Colonic mucosa (tissue), 4 donors: ENCODE data around the gene SDK2. TPM values are rescaled to one million over a fixed set of nuclear protein-coding genes. Genes with fewer than 3 reads are reported as not detected.

Experiments
- DNase-seq: peaks from one replicate; pipeline ENCODE4 v3.0.0-alpha.2; 2020
- H3K27ac ChIP-seq: fragments of 200-600 bp; one replicate; pipeline ENCODE4 v1.8.0; 2021
- H3K27me3 ChIP-seq: fragments of 200-600 bp; one replicate; pipeline ENCODE4 v1.8.0; 2021
- H3K36me3 ChIP-seq: fragments of 200-600 bp; one replicate; pipeline ENCODE4 v1.8.0; 2021
- H3K4me1 ChIP-seq: fragments of 200-600 bp; one replicate; pipeline ENCODE4 v1.8.0; 2021; ENCODE audit warnings: mild to moderate bottlenecking
- H3K4me3 ChIP-seq: fragments of 200-600 bp; one replicate; pipeline ENCODE4 v1.8.0; 2021
- H3K9ac ChIP-seq, 2 donors: one replicate each; pipeline ENCODE4 v1.7.0; 2013; ENCODE audit warnings: control low read depth in 2 of 2, low read depth in 2 of 2, low read length in 2 of 2
- H3K9me3 ChIP-seq: fragments of 200-600 bp; one replicate; pipeline ENCODE4 v1.8.0; 2021
- intact Hi-C: fragments of 100-400 bp; cut with DNase I; formaldehyde crosslinking; loops from one replicate; pipeline ENCODE4 v1.14.1; 2022
- total RNA-seq, 2 donors: library from RNA; stranded (reverse); fragmentation: NEBNext Ultra II Directional in 1 of 2; extraction: Animal tissue kit (Norgen Biotek cat#: 25700) in 1 of 2; gene quantifications; one replicate each; pipeline ENCODE4 v1.2.1, GENCODE V29; 2021
- TF ChIP-seq, protein P1 (sequence below): fragments of 200-600 bp; IDR thresholded peaks from one replicate; pipeline ENCODE4 v1.8.0; 2022; ENCODE audit warnings: antibody characterized with exemption, mild to moderate bottlenecking
- donor health status: healthy.
- donor health status: DM: no; HTN: no; CAD: no.
- donor health status: DM: no; HTN: no; CAD: no.

SDK2 gene
- total RNA-seq, 2 donors from 2014 or later = 0.94 to 1.2 TPM

DNA sequence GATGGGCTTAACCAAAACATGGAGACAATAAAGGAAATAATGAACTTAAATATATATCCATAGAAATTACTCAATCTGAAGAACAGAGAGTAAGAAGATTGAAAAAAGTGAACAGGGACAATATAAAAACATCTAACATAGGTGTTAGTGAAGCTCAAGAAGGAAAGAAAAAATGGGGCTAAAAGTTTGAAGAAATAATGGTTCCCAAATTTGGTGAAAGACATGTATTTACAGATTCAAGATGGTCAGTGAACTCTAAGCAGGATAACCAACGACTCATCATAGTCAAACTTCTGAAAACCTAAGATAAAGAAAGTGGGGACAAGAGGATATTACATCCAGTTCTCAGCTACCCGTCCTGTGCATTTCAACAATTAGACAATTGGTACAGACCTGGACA, 22.6 kb downstream of the SDK2 start:
- H3K9me3 ChIP-seq = no peaks in the 10 kb centered on the region
- H3K9ac ChIP-seq = no peak overlapping the region
- no peaks in the 10 kb centered on the region for H3K4me1 ChIP-seq
- TF ChIP-seq, protein P1, sequence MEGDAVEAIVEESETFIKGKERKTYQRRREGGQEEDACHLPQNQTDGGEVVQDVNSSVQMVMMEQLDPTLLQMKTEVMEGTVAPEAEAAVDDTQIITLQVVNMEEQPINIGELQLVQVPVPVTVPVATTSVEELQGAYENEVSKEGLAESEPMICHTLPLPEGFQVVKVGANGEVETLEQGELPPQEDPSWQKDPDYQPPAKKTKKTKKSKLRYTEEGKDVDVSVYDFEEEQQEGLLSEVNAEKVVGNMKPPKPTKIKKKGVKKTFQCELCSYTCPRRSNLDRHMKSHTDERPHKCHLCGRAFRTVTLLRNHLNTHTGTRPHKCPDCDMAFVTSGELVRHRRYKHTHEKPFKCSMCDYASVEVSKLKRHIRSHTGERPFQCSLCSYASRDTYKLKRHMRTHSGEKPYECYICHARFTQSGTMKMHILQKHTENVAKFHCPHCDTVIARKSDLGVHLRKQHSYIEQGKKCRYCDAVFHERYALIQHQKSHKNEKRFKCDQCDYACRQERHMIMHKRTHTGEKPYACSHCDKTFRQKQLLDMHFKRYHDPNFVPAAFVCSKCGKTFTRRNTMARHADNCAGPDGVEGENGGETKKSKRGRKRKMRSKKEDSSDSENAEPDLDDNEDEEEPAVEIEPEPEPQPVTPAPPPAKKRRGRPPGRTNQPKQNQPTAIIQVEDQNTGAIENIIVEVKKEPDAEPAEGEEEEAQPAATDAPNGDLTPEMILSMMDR = no peak
- intact Hi-C loops = no loop called here
- DNase-seq = no peak
- no peak overlapping the region for H3K27ac ChIP-seq
- no peak overlapping the region for H3K4me3 ChIP-seq
- H3K36me3 ChIP-seq = no peaks in the 10 kb centered on the region
- H3K27me3 ChIP-seq = no peaks in the 10 kb centered on the region

DNA sequence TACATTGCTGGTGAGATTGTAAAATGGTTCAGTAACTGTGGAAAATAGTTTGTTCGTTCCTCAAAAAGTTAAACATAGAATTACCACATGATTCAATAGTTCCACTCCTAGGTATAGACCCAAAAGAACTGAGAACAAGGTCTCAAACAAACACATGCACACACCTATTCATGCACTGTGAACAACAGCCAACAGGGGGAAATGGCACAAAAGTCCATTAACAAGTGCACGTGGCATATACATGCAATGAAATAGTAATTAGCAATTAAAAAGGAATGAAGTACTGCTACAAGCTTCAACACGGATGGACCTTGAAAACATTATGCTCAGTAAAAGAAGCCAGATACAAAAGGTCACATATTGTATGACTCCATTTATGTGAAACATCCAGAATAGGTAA, 23.8 kb downstream of the SDK2 start:
- no peak overlapping the region for H3K27ac ChIP-seq
- no peak overlapping the region for H3K4me3 ChIP-seq
- TF ChIP-seq, protein P1 = no peak
- H3K9me3 ChIP-seq = no peaks in the 10 kb centered on the region
- no peaks in the 10 kb centered on the region for H3K27me3 ChIP-seq
- H3K9ac ChIP-seq = no peak overlapping the region
- no peaks in the 10 kb centered on the region for H3K4me1 ChIP-seq
- intact Hi-C loops = no loop called here
- no peak for DNase-seq
- H3K36me3 ChIP-seq = no peaks in the 10 kb centered on the region

DNA sequence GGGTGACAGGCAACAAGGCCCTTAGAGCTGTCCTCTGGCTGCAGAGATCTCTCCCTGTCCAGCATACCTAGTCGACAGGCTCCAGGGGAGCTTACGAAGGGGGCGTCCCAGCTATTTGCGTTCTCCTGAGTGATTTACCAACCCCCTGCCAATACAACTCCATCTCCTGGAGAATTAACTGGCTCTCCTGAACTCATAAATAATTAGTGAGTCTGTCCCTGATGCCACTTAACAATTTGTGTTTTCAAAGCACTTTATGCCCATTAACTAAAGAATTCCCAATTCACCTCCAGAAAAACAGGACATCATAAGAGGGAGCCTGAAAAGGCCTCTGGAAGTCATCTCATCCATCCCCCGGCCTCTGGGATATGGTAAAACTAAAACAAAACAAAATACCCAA, 26.7 kb downstream of the SDK2 start:
- H3K36me3 ChIP-seq = no peaks in the 10 kb centered on the region
- no peak overlapping the region for H3K9ac ChIP-seq
- TF ChIP-seq, protein P1 = no peak
- intact Hi-C loops = no loop called here
- H3K27ac ChIP-seq = no peak overlapping the region
- H3K4me3 ChIP-seq = no peak overlapping the region
- no peak for DNase-seq
- no peaks in the 10 kb centered on the region for H3K4me1 ChIP-seq
- H3K9me3 ChIP-seq = no peaks in the 10 kb centered on the region
- H3K27me3 ChIP-seq = no peaks in the 10 kb centered on the region

DNA sequence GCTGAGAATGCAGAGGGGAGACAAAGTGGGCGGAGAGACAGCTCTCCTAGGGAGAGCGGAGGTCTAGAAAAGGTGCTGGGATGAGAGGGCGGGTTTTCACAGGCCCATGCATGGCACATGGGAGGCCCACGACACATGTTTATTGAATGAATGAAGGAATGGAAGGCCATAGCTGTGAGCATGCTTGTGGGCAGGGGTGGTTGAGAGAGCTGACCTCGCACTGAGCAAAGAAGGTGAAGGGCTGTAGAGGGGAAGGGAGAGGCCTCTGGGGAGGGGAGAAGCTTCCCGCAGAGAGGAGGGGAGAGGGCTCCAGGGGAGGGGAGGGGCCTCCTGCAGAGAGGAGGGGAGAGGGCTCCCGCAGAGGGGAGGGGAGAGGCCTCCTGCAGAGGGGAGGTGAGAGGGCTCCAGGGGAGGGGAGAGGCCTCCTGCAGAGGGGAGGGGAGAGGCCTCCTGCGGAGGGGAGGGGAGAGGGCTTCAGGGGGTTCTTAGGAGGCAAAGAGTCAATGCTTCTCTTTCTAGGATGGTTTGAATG, 27.3 kb downstream of the SDK2 start:
- no peaks in the 10 kb centered on the region for H3K27me3 ChIP-seq

DNA sequence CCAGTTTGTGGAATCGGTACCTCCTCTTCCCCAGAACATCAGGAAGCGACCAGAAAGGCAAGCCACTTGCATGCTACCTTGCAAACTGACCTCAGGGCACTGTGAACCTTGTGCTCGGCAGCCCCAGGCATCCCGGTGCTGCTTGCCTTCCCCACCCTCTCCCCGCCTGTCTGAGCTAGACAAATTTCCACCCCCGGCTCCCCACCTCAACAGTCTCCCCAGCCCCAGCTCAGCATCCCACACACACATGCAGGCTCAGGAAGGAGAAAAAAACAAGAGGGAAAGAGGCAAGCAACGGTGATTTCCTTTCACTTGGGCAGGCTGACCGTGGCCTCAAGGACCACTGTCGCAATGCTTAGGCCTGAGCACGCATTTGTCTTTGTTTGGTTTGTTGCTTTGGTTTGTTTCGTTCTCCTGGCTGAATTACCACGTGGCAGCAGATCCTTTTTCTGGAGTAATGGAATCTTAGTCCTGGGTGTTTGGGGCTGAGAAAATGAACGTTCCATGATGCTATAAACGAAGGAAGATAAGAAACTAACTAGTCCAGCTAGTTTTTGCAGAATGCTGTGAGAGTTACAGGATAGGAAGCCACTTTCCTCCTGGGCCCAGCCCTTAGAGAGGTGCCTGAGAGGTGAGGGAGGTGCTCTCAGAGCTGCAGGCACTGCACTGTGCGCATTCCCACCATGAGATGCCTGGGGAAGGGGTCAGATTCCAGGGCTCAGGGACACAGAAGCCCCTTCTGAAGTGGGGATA, 27.9 kb downstream of the SDK2 start:
- H3K4me1 ChIP-seq = no peaks in the 10 kb centered on the region
- TF ChIP-seq, protein P1 = no peak
- intact Hi-C loops = no loop called here
- no peak overlapping the region for H3K9ac ChIP-seq
- H3K27me3 ChIP-seq = no peaks in the 10 kb centered on the region
- H3K4me3 ChIP-seq = no peak overlapping the region
- no peak for DNase-seq
- no peaks in the 10 kb centered on the region for H3K9me3 ChIP-seq
- H3K27ac ChIP-seq = no peak overlapping the region
- no peaks in the 10 kb centered on the region for H3K36me3 ChIP-seq

More for the DNA sequence above, 27.3 kb downstream of the SDK2 start:
- Histone ChIP-seq H3K4me1 (no peaks in the 10 kb centered on the region), H3K9ac (no peak overlapping the region), H3K36me3 (no peaks in the 10 kb centered on the region), H3K4me3 (no peak overlapping the region), H3K9me3 (no peaks in the 10 kb centered on the region), H3K27ac (no peak overlapping the region)
- intact Hi-C loops = no loop called here
- TF ChIP-seq, protein P1 = no peak
- no peak for DNase-seq
